Vagina (tissue), 2 donors: ENCODE data around the gene HMCN2. TPM values are rescaled to one million over a fixed set of nuclear protein-coding genes. Genes with fewer than 3 reads are reported as not detected.

Experiments used
- DNase-seq, 2 donors: peaks; one replicate each; pipeline ENCODE4 v3.0.0-alpha.2; 2017; ENCODE audit errors: extremely low spot score in 2 of 2
- H3K27ac ChIP-seq: fragments of 200-600 bp; sonication (generic); one replicate; pipeline ENCODE4 v1.5.1; 2019
- H3K27me3 ChIP-seq: fragments of 200-600 bp; sonication (generic); one replicate; pipeline ENCODE4 v1.5.1; 2019
- H3K36me3 ChIP-seq, 2 donors: fragments of 200-600 bp; sonication (generic); one replicate each; pipeline ENCODE4 v1.5.1; 2017 to 2019
- H3K4me1 ChIP-seq: fragments of 200-600 bp; sonication (generic); one replicate; pipeline ENCODE4 v1.5.1; 2019
- H3K4me3 ChIP-seq, 2 donors: fragments of 200-600 bp; sonication (generic); 1 replicate in 1 of 2; 2 replicates in 1 of 2; pipeline ENCODE4 v1.5.1; 2016 to 2019
- H3K9me3 ChIP-seq: fragments of 200-600 bp; sonication (generic); one replicate; pipeline ENCODE4 v1.5.1; 2019
- POLR2A ChIP-seq, 2 donors: fragments of 450-650 bp; IDR thresholded peaks; one replicate each; pipeline ENCODE4 v1.6.1; 2017; ENCODE audit warnings: antibody characterized with exemption in 2 of 2, mild to moderate bottlenecking in 2 of 2, moderate library complexity in 2 of 2
- POLR2AphosphoS5 ChIP-seq, 2 donors: sonication (generic); formaldehyde crosslinking; IDR thresholded peaks; one replicate each; pipeline ENCODE4 v1.9.0; 2017; ENCODE audit warnings: antibody characterized with exemption in 2 of 2, mild to moderate bottlenecking in 2 of 2, low read depth in 1 of 2; ENCODE audit not compliant: insufficient read depth in 1 of 2
- intact Hi-C: fragments of 100-400 bp; cut with DNase I; formaldehyde crosslinking; loops from one replicate; pipeline ENCODE4 v1.15.1; 2023
- small RNA-seq: library from RNA; depleted of rRNA; stranded (forward); fragments of <200 nt; gene quantifications from one replicate; pipeline ENCODE3, GENCODE V24; 2016
- total RNA-seq: library from RNA; depleted of rRNA; stranded (reverse); fragments of >200 nt; gene quantifications from one replicate; pipeline ENCODE4 v1.2.3, GENCODE V29; 2016
- TF ChIP-seq, protein P1 (sequence below), 3 experiments: fragments of 450-650 bp in 2 of 3; fragments of 200-600 bp in 1 of 3; sonication (generic) in 1 of 3; IDR thresholded peaks; one replicate each; pipeline ENCODE4 v1.5.1; 2017 to 2019; ENCODE audit warnings: antibody characterized with exemption in 3 of 3, mild to moderate bottlenecking in 2 of 3, moderate library complexity in 2 of 3

HMCN2 gene
- total RNA-seq, 1 donor from 2014 or later, result 5.2 TPM

- Histone ChIP-seq H3K4me3 (no peak overlapping the region), H3K27me3 (no peaks in the 10 kb centered on the region), H3K9me3 (no peaks in the 10 kb centered on the region), H3K36me3 (no peaks in the 10 kb centered on the region), H3K27ac (no peak overlapping the region), H3K4me1 (no peaks in the 10 kb centered on the region)
- intact Hi-C loops, result no loop called here
- TF ChIP-seq, protein P1, sequence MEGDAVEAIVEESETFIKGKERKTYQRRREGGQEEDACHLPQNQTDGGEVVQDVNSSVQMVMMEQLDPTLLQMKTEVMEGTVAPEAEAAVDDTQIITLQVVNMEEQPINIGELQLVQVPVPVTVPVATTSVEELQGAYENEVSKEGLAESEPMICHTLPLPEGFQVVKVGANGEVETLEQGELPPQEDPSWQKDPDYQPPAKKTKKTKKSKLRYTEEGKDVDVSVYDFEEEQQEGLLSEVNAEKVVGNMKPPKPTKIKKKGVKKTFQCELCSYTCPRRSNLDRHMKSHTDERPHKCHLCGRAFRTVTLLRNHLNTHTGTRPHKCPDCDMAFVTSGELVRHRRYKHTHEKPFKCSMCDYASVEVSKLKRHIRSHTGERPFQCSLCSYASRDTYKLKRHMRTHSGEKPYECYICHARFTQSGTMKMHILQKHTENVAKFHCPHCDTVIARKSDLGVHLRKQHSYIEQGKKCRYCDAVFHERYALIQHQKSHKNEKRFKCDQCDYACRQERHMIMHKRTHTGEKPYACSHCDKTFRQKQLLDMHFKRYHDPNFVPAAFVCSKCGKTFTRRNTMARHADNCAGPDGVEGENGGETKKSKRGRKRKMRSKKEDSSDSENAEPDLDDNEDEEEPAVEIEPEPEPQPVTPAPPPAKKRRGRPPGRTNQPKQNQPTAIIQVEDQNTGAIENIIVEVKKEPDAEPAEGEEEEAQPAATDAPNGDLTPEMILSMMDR (IDR thresholded peaks at IDR 0.05), result no peak
- TF ChIP-seq POLR2AphosphoS5 (IDR thresholded peaks at IDR 0.05; ENCODE audit: insufficient read depth in 1 of 2, low read depth in 1 of 2) (no peak), POLR2A (IDR thresholded peaks at IDR 0.05) (no peak)
- DNase-seq, result no peak
These were observed 216.9 kb downstream of the HMCN2 start for GRCh38 chr9:130482463-130482862.

- H3K4me3 ChIP-seq, result no peak overlapping the region
- intact Hi-C loops, result no loop called here
- H3K9me3 ChIP-seq, result no peaks in the 10 kb centered on the region
- no peaks in the 10 kb centered on the region for H3K4me1 ChIP-seq
- TF ChIP-seq, protein P1 (IDR thresholded peaks at IDR 0.05), result no peak
- no peak for TF ChIP-seq POLR2A (IDR thresholded peaks at IDR 0.05)
- TF ChIP-seq POLR2AphosphoS5 (IDR thresholded peaks at IDR 0.05; ENCODE audit: insufficient read depth in 1 of 2, low read depth in 1 of 2), result no peak
- no peaks in the 10 kb centered on the region for H3K36me3 ChIP-seq
- no peak overlapping the region for H3K27ac ChIP-seq
- DNase-seq, result no peak
- H3K27me3 ChIP-seq, result no peaks in the 10 kb centered on the region
These were observed 217.9 kb downstream of the HMCN2 start for GRCh38 chr9:130483371-130483971.

Small RNA genes within 50 kb of the gene (small RNA-seq; reads per million reads assigned to genes)
- gene RN7SL665P, result not detected

Other genes starting within 250 kb of the HMCN2 start
- gene FNBP1, start 222.6 kb upstream of the HMCN2 start, total RNA-seq, result 47.1 TPM
- gene GPR107, start 211.9 kb upstream of the HMCN2 start, total RNA-seq, result 25.5 TPM
- gene NCS1, start 93.4 kb upstream of the HMCN2 start, total RNA-seq, result 20.4 TPM
- gene ASS1, start 179.2 kb downstream of the HMCN2 start, total RNA-seq, result 84.0 TPM